NCI-H2196 treated with DMSO at 0.1 percent for 48 hours (cell line): ENCODE measurements around the gene SV2B.
"Not testable (repeated sequence)": the region's sequence is repeated elsewhere in the genome, so short reads cannot be mapped to it uniquely, and the experiment has no call there.

Experiments used
- DNase-seq: peaks from one replicate; lab custom pipeline; 2025; ENCODE audit not compliant: unreplicated experiment; lab: John Stamatoyannopoulos, UW

Gene SV2B

DNA sequence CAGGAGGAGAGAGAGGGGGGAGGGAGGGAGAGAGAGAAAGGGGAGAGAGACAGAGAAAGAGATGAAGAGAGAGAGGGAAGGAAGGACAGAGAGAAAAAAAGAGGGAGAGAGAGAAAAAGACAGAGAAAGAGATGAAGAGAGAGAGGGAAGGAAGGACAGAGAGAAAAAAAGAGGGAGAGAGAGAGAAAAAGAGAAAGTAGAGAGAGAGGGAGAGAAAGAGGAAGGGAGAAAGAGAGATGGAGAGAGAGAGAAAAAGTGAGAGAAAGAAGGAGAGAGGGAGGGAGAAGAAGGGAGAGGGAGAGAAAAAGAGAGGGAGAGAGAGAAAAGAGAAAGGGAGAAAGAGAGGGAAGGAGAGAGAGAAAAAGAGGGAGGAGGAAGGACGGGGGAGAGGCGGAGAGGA, 204.2 kb downstream of the SV2B start:
- DNase-seq = no peak

GRCh38 chr15:91304786-91305185, 204.7 kb downstream of the SV2B start:
- DNase-seq = no peak

DNA sequence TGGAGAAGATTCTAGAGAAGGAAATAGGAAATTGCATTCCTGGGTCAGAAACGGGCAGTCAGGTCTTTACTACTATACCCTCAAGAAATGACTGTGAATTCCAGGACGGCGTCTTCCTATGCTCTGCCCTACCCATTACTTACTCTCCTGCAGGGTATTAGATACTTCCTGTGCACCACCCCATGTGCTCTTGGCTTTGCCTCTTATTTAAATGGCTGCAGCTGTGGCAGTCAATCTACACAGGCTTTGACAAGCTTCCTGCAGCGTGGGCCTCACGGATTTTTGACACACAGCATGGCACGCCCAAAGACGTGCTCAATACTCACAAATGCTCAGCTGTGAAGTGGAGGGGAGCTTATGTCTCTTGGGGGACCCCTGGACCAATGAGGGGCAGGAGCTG, 206.1 kb downstream of the SV2B start:
- DNase-seq = no peak

GRCh38 chr15:91307601-91308000, 207.5 kb downstream of the SV2B start:
- DNase-seq = no peak

- no peak for DNase-seq
Observed at GRCh38 chr15:91308199-91308598, 208.1 kb downstream of the SV2B start.

GRCh38 chr15:91308855-91309254, 208.8 kb downstream of the SV2B start:
- DNase-seq = no peak

DNA sequence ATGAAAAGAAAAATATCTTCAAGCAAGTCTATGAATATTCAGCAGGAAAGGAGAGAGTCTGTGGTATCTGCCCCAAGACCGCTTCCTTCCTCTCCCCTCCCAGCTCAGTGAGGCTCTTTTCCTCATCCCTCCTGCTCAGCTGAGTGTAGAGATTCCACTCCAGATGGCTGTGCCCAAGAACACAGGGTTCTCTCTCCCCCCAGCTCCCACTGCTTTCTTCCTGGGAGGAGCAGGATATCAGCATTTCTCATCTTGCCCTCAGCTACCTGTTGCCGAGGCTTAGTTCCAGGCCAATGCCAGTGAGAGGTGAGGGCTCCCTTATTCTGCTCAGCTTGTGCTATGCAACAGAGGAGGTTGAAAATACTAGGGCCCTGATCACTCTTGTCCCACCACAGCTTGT, 211.9 kb downstream of the SV2B start:
- DNase-seq = no peak

DNA sequence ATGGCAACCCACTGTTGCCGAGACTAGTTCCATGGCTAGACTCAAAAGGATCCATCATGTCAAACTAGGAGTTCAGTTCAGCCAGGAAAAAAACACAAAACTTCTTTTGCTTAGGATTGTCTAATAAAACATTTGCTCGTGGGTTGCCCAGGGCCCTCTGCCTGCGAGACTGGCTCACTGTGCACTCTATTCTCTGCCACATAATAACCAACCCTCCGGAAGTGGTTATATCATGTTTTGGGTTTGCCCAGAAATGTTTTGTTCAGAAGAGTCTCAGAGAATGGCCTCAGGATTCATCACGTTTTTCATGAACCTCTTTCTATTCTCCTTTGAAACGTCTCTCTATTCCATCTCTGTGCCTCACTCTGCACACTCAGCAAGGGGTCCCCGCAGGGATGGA, 216.1 kb downstream of the SV2B start:
- no peak for DNase-seq

DNA sequence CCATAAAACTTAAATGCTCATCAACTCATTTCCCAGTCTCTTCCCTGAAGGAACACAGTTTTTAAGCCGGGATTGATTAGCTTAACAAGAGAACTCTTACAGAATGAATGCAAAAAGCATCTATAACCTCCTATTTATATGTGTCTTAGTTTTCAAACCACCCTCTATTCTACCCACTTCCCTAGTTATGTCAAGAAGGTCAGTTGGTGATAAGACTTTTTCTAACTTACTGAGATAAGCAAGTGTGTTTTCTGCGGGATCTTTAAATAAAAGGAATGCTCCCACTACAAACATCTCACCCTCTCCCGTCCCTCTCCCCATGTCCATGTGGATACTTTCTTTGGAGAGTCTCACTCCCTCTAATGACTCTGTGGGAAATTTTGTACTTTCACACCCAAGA, 218.5 kb downstream of the SV2B start:
- no peak for DNase-seq

DNA sequence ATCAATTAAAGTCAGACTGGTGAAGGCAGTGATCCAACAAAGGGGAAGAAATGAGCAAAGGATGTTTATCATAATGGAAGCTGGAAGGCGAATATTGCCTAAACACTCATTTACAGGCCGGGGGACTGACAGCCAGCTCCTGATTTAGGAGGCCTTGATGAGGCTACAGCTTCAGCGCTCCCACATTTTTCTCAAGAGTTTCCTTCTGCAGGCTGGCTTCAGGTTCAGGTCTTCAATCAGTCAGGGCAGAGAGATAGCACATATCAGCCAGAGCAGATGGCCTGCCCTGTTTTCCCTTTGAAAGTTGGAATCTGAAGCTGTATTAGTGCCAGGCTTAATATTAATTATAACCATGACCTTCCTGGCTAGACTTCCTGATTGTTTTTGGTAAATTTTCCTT, 218.9 kb downstream of the SV2B start:
- DNase-seq = no peak

GRCh38 chr15:91319371-91320059, 219.5 kb downstream of the SV2B start:
- no peak for DNase-seq

- no peak for DNase-seq
Observed at GRCh38 chr15:91320101-91320500, 220.0 kb downstream of the SV2B start.

DNA sequence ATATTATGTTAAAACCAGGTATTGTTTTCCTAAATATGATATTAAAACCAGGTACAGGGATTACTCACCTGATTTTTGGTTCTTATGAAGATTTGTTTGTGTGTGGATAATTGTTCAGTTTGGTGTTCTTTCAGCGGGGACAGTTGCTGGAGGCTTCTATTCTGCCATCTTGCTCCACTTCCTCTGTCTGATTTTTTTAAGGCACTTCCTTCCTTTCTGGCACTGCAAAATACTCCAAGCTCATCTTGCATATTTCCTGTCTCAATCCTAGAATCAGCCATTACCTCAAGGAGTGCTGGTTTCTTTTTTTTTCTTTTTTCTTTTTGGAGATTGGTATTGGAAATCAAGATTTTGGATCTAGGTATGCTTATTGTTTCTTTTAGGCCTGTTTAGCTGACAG, 229.9 kb downstream of the SV2B start:
- DNase-seq = no peak

GRCh38 chr15:91331581-91331980, 231.5 kb downstream of the SV2B start:
- DNase-seq = no peak

DNA sequence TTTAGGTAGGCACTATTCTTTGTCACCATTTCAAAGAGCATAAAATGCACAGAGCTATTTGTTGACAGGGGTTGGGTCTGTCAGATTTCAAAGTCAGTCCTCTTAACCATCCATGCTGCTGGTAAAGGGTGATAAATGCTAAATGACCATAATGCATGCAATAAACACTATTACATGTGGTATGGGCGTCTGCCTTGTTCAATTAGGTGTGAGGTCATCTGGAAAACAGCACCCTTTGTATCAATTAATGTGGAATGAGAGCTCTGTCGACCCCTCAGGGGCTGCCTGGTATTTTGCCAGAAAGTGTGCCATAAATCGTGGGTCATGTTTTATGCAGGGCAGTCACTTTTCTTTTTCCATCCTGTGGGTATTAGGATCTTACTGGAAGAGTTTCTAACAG, 235.6 kb downstream of the SV2B start:
- no peak for DNase-seq

- DNase-seq = no peak
Observed at GRCh38 chr15:91336687-91337086, 236.6 kb downstream of the SV2B start.

GRCh38 chr15:91338766-91339165, 238.7 kb downstream of the SV2B start:
- DNase-seq = no peak

DNA sequence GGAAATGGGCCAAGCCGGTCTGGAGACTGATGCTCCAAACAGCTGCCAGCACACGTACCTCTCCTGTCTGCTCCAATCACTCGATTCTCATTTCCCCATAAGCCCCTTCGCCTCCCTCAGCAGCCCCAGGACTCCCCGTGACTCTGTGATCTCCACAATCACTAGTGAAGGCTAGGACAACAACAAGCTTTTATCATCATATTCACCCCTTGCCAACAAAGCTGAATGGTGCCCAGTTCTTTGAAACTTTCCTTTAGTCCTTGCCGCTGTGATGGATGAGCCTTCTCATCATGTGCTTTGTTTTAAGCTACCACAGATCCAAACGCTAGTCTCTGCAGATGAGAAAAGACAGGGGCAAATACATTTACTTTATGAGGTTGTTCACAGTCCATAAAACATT, 242.0 kb downstream of the SV2B start:
- DNase-seq = no peak

- DNase-seq = not testable (repeated sequence)
Observed at GRCh38 chr15:91344912-91345311, 244.9 kb downstream of the SV2B start.

- no peak for DNase-seq
Observed at GRCh38 chr15:91345736-91346135, 245.7 kb downstream of the SV2B start.

- DNase-seq = no peak
Observed at GRCh38 chr15:91346259-91346658, 246.2 kb downstream of the SV2B start.

GRCh38 chr15:91348752-91349500, 248.9 kb downstream of the SV2B start:
- DNase-seq = no peak
